ENCODE measurements around the gene ARGLU1. TPM values are rescaled to one million over a fixed set of nuclear protein-coding genes. Genes with fewer than 3 reads are reported as not detected.

Gene ARGLU1
- total RNA-seq, 4 donors from 2014 or later: 46.7 to 77.2 (median 62.6) TPM

DNA sequence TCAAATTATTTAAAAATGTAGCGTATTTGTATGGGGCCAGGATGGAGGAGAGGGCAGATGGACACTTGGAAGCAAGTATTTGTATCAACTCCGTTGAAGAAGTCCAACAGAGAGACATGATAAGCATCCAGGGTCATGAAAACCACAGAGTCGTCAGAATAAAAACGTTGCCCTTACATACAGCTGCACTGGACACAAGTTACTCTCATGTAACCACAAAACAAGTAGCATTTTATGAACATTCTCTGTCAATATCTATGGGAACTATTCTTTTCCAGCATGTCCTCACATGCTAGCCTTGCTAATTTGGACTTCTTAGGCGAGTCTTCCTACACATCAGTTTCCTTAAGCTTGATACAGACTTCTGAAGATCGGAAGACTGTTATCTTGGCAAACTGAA is 67.5 kb downstream of the ARGLU1 start:
- Histone ChIP-seq H3K36me3 (no peaks in the 10 kb centered on the region), H3K4me1 (peaks cover 11 to 70% (median 59%) of the 10 kb centered on the region in 4 donors), H3K27ac (replicated peaks in 1 of 4) (peak overlapping the region in 1 of 4 donors; percentile 69), H3K27me3 (no peaks in the 10 kb centered on the region), H3K4me3 (no peak overlapping the region), H3K9me3 (no peaks in the 10 kb centered on the region)
- intact Hi-C loops (cut with DNase I): no loop called here
- TF ChIP-seq POLR2AphosphoS5 (IDR thresholded peaks at IDR 0.05) (no peak), EP300 (IDR thresholded peaks at IDR 0.05) (no peak)
- TF ChIP-seq, protein P1, sequence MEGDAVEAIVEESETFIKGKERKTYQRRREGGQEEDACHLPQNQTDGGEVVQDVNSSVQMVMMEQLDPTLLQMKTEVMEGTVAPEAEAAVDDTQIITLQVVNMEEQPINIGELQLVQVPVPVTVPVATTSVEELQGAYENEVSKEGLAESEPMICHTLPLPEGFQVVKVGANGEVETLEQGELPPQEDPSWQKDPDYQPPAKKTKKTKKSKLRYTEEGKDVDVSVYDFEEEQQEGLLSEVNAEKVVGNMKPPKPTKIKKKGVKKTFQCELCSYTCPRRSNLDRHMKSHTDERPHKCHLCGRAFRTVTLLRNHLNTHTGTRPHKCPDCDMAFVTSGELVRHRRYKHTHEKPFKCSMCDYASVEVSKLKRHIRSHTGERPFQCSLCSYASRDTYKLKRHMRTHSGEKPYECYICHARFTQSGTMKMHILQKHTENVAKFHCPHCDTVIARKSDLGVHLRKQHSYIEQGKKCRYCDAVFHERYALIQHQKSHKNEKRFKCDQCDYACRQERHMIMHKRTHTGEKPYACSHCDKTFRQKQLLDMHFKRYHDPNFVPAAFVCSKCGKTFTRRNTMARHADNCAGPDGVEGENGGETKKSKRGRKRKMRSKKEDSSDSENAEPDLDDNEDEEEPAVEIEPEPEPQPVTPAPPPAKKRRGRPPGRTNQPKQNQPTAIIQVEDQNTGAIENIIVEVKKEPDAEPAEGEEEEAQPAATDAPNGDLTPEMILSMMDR (IDR thresholded peaks at IDR 0.05): no peak
- WGBS: 86% methylated on average over 6 of the region's 6 CpGs
- no peak for DNase-seq (ENCODE audit: extremely low spot score)

DNA sequence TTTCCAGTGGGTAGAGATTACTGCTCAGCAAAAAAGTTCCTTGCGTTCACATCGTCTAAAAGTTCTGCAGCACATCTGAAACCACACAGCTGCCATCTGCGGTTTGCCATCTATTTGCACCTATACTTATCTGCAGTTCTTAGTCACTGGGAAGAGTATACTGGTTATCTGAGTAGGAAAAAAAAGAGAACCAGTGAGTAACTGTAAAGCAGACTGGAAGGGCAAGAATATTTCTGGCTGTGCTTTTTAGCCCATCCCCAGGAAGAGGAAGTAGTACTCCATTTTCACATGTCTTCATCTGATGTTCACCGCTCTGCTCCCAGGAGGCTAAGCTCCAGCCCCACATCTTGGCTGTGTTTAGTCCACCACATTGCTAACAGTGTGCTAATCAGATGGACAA is 68.0 kb downstream of the ARGLU1 start:
- peaks cover 11 to 65% (median 60%) of the 10 kb centered on the region in 4 donors for H3K4me1 ChIP-seq

DNA sequence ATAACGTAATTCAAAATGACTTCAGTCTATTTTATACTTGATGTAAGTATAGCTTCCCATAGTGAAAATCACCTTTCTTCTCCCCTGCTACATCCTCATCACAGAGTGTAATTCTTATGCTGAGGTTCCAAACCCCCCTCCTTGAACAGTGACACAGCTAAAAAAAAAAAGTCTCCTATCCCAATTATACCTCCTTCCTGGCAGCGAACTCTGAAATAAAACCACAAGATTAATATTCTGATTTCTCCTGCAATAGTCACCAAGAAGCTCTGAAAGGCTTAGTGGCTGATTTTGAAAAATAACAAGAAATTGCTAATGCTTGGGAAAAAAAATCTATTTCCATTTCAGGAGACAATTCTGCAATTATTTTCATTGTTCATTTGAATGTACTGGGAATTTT is 68.8 kb downstream of the ARGLU1 start:
- Histone ChIP-seq H3K27me3 (no peaks in the 10 kb centered on the region), H3K36me3 (peaks cover 0 to 6% (median 0%) of the 10 kb centered on the region in 4 donors), H3K4me1 (peaks cover 11 to 62% (median 58%) of the 10 kb centered on the region in 4 donors), H3K27ac (replicated peaks in 1 of 4) (peak overlapping the region; percentile 56 to 74 (median 65)), H3K4me3 (peak overlapping the region in 1 of 4 donors; percentile 10), H3K9me3 (no peaks in the 10 kb centered on the region)
- no peak for DNase-seq (ENCODE audit: extremely low spot score)
- intact Hi-C loops (cut with DNase I): no loop called here
- 55% methylated on average over 2 of the region's 2 CpGs for WGBS
- no peak for TF ChIP-seq POLR2AphosphoS5 (IDR thresholded peaks at IDR 0.05)
- no peak for TF ChIP-seq EP300 (IDR thresholded peaks at IDR 0.05)
- TF ChIP-seq, protein P1 (IDR thresholded peaks at IDR 0.05): no peak
- no peak for TF ChIP-seq POLR2A (IDR thresholded peaks at IDR 0.05; ENCODE audit: low read depth)

More for the DNA sequence above, 68.0 kb downstream of the ARGLU1 start:
- intact Hi-C loops (cut with DNase I): no loop called here
- Histone ChIP-seq H3K9me3 (no peaks in the 10 kb centered on the region), H3K27me3 (no peaks in the 10 kb centered on the region), H3K4me3 (no peak overlapping the region), H3K27ac (replicated peaks in 1 of 4) (peak overlapping the region in 3 of 4 donors; percentile 27 to 69 (median 61)), H3K36me3 (no peaks in the 10 kb centered on the region)
- 72% methylated on average over 4 of the region's 4 CpGs for WGBS
- TF ChIP-seq EP300 (IDR thresholded peaks at IDR 0.05) (no peak), POLR2A (IDR thresholded peaks at IDR 0.05; ENCODE audit: low read depth) (no peak), POLR2AphosphoS5 (IDR thresholded peaks at IDR 0.05) (no peak)
- TF ChIP-seq, protein P1 (IDR thresholded peaks at IDR 0.05): no peak
- no peak for DNase-seq (ENCODE audit: extremely low spot score)

DNA sequence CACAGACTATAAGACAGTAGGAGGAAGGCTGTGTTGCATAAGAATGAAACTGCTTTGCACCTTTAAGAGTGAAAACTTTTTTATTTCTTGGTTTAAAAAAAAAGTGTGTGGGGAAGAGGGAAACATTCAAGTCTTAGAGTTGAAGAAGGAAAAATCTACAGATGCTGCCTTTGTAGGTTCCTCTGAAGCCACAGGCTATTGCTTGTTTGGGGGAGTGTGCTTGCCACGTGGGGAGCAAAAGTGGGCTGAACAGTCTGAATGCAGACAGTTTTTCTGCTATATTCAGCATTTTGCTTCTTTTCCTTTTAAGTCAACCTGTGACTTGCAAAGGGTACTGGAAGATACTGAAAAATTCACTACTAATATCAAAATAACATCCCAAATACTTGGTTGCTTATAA is 69.4 kb downstream of the ARGLU1 start:
- 15% methylated on average over 1 of the region's 1 CpG for WGBS
- peak overlapping the region; percentile 56 to 74 (median 65) for H3K27ac ChIP-seq (replicated peaks in 1 of 4)
- H3K4me1 ChIP-seq: peaks cover 11 to 57% (median 53%) of the 10 kb centered on the region in 4 donors
- no peaks in the 10 kb centered on the region for H3K9me3 ChIP-seq
- TF ChIP-seq, protein P1 (IDR thresholded peaks at IDR 0.05): no peak
- TF ChIP-seq POLR2AphosphoS5 (IDR thresholded peaks at IDR 0.05) (no peak), POLR2A (IDR thresholded peaks at IDR 0.05; ENCODE audit: low read depth) (no peak), EP300 (IDR thresholded peaks at IDR 0.05) (no peak)
- intact Hi-C loops (cut with DNase I): no loop called here
- H3K36me3 ChIP-seq: peaks cover 0 to 11% (median 2%) of the 10 kb centered on the region in 4 donors
- no peak for DNase-seq (ENCODE audit: extremely low spot score)
- no peaks in the 10 kb centered on the region for H3K27me3 ChIP-seq
- H3K4me3 ChIP-seq: peak overlapping the region in 1 of 4 donors; percentile 10

DNA sequence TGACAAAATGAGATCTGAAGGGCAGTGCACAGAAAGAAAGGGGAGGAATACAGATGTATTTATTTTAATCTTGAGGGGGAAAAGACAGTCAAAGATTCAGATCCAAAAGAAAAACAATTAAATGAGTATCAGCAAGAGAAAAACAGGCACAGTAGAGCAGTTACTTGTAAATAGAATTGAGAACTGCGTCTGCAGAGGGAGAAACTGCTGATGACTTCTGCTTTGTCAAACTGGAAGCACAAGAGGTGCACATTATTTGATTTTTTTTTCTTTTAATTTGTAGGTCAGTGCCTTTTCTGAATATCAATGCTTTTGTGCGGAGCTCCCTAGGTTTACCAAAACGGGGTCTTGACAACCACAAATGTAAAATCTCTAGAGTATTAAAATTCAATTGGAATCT is 69.8 kb downstream of the ARGLU1 start:
- DNase-seq (ENCODE audit: extremely low spot score): no peak
- intact Hi-C loops (cut with DNase I): no loop called here
- H3K9me3 ChIP-seq: no peaks in the 10 kb centered on the region
- no peaks in the 10 kb centered on the region for H3K27me3 ChIP-seq
- no peak for TF ChIP-seq POLR2AphosphoS5 (IDR thresholded peaks at IDR 0.05)
- TF ChIP-seq POLR2A (IDR thresholded peaks at IDR 0.05; ENCODE audit: low read depth): no peak
- TF ChIP-seq, protein P1 (IDR thresholded peaks at IDR 0.05): no peak
- TF ChIP-seq EP300 (IDR thresholded peaks at IDR 0.05): no peak
- peaks cover 11 to 55% (median 49%) of the 10 kb centered on the region in 4 donors for H3K4me1 ChIP-seq
- WGBS: 23% methylated on average over 3 of the region's 3 CpGs
- peak overlapping the region in 3 of 4 donors; percentile 6 to 10 (median 9) for H3K4me3 ChIP-seq
- peak overlapping the region; percentile 56 to 74 (median 65) for H3K27ac ChIP-seq (replicated peaks in 1 of 4)
- peaks cover 0 to 16% (median 5%) of the 10 kb centered on the region in 4 donors for H3K36me3 ChIP-seq
